Fibroblast of lung (primary cell): ENCODE data around the gene NUP210.

ENCODE experiments used
- EZH2 ChIP-seq: IDR thresholded peaks from 2 replicates; pipeline ENCODE4 v1.5.1; 2012; ENCODE audit warnings: low read length, control low read depth, mild to moderate bottlenecking; ENCODE audit errors: missing control alignments
- TF ChIP-seq, protein P1 (sequence below), 2 donors: IDR thresholded peaks in 1 of 2; conservative IDR thresholded peaks in 1 of 2; 1 replicate in 1 of 2; 2 replicates in 1 of 2; pipeline ENCODE4 v1.5.1; 2011 to 2012; ENCODE audit warnings: low read length in 2 of 2, control low read depth in 1 of 2, inconsistent platforms in 1 of 2, low read depth in 1 of 2, mild to moderate bottlenecking in 1 of 2

DNA sequence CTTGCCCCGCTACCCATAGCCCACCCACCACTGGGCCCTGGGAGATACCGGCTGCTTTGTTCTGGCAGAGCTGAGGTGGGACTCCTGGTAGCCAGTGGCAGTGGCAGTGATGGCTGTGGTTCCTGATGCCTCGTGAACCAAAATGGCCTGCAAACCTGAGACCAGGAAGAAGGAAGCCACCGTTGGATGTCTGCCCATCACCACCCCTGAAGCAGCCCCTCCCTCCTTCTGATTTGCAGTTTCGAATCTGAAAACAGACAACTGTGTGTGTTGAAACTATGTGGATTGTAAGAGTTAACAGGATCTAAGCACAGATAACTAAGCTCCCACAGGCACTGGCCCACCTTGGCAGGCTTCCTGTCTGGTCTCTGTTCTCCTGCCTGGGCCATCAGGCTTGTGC is 66.6 kb downstream of the NUP210 start:
- TF ChIP-seq, protein P1, sequence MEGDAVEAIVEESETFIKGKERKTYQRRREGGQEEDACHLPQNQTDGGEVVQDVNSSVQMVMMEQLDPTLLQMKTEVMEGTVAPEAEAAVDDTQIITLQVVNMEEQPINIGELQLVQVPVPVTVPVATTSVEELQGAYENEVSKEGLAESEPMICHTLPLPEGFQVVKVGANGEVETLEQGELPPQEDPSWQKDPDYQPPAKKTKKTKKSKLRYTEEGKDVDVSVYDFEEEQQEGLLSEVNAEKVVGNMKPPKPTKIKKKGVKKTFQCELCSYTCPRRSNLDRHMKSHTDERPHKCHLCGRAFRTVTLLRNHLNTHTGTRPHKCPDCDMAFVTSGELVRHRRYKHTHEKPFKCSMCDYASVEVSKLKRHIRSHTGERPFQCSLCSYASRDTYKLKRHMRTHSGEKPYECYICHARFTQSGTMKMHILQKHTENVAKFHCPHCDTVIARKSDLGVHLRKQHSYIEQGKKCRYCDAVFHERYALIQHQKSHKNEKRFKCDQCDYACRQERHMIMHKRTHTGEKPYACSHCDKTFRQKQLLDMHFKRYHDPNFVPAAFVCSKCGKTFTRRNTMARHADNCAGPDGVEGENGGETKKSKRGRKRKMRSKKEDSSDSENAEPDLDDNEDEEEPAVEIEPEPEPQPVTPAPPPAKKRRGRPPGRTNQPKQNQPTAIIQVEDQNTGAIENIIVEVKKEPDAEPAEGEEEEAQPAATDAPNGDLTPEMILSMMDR (conservative IDR thresholded peaks at IDR 0.05 in 1 of 2, IDR thresholded peaks at IDR 0.05 in 1 of 2; ENCODE audit: low read depth in 1 of 2, low read length in 2 of 2) = no peak
- TF ChIP-seq EZH2 = no peak
